ENCODE data around the gene TEX13D. TPM values are rescaled to one million over a fixed set of nuclear protein-coding genes. Genes with fewer than 3 reads are reported as not detected.

The TEX13D gene
- total RNA-seq, 1 donor from 2014 or later: not detected

DNA sequence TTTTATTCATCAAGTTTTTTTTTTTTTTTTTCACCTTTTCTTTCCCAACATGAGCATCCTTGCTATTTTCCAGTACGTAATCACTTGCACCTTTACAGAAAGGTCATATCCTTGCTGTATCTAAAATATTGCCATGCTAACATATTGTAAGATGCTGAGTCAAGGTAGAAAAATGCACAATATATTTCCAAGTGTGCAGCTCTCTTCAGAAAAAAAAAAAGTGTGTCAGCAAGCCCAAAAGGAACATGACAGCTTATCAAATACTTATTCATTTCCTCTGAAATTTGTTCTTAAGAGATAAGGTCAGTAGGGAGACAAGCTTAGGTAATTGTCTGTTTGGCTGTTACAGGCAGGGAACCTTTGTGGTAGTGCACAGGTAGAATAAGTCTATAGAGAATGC lies 40.9 kb downstream of the TEX13D start:
- DNase-seq (no peak), ATAC-seq (no peak)
- Histone ChIP-seq H3K27ac (no peak overlapping the region), H3K4me3 (no peak overlapping the region), H3K27me3 (ENCODE audit: low read depth) (no peaks in the 10 kb centered on the region), H3K4me1 (no peaks in the 10 kb centered on the region), H3K9me3 (no peaks in the 10 kb centered on the region), H3K36me3 (no peaks in the 10 kb centered on the region)
- intact Hi-C loops (cut with DNase I): no loop called here
- TF ChIP-seq, protein P1, sequence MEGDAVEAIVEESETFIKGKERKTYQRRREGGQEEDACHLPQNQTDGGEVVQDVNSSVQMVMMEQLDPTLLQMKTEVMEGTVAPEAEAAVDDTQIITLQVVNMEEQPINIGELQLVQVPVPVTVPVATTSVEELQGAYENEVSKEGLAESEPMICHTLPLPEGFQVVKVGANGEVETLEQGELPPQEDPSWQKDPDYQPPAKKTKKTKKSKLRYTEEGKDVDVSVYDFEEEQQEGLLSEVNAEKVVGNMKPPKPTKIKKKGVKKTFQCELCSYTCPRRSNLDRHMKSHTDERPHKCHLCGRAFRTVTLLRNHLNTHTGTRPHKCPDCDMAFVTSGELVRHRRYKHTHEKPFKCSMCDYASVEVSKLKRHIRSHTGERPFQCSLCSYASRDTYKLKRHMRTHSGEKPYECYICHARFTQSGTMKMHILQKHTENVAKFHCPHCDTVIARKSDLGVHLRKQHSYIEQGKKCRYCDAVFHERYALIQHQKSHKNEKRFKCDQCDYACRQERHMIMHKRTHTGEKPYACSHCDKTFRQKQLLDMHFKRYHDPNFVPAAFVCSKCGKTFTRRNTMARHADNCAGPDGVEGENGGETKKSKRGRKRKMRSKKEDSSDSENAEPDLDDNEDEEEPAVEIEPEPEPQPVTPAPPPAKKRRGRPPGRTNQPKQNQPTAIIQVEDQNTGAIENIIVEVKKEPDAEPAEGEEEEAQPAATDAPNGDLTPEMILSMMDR (IDR thresholded peaks at IDR 0.05): no peak

DNA sequence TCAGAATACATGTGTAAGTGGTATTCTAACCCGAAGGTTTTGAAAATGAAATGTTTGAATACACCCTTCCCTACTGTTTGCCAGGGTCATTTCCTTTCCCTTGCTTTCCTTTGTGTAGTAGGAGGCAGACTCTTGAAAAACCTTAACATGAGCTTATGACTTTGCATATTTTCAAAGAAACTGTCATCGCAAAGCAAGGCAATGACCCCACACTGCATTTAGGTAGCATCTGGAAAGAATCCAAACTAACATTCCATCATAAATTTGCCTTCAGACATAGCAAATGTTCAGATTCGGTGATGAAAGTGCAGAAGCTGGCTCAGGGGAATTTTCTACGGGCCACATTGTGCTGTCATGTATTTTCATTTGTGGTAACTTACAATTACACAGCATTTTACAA lies 46.2 kb downstream of the TEX13D start:
- Histone ChIP-seq H3K9me3 (no peaks in the 10 kb centered on the region), H3K36me3 (no peaks in the 10 kb centered on the region), H3K27me3 (ENCODE audit: low read depth) (no peaks in the 10 kb centered on the region), H3K27ac (no peak overlapping the region), H3K4me1 (no peaks in the 10 kb centered on the region), H3K4me3 (no peak overlapping the region)
- intact Hi-C loops (cut with DNase I): no loop called here
- TF ChIP-seq, protein P1 (IDR thresholded peaks at IDR 0.05): no peak
- ATAC-seq (no peak), DNase-seq (no peak)

DNA sequence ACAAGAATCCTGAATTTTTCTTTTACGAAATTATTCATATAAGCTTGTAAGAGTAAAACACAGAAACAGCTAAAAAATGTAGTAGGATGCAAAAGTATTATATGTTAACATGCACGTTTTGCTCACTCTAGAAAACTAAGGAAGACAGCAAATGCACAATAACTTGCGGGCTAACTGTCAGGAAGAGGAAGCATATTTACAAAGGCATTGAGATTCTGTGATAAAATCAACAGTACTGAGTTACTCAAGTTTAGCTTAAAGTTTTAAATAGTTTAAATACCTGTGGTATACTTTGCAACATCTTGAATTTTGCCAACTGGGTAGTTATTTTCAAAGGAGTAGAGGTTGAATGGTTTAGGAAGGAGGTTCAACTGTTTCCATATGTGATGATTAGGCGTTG lies 50.9 kb downstream of the TEX13D start:
- no peaks in the 10 kb centered on the region for H3K27me3 ChIP-seq (ENCODE audit: low read depth)
- H3K36me3 ChIP-seq: no peaks in the 10 kb centered on the region
- intact Hi-C loops (cut with DNase I): no loop called here
- H3K4me3 ChIP-seq: no peak overlapping the region
- H3K27ac ChIP-seq: no peak overlapping the region
- no peaks in the 10 kb centered on the region for H3K4me1 ChIP-seq
- TF ChIP-seq, protein P1 (IDR thresholded peaks at IDR 0.05): no peak
- ATAC-seq (no peak), DNase-seq (no peak)
- no peaks in the 10 kb centered on the region for H3K9me3 ChIP-seq

DNA sequence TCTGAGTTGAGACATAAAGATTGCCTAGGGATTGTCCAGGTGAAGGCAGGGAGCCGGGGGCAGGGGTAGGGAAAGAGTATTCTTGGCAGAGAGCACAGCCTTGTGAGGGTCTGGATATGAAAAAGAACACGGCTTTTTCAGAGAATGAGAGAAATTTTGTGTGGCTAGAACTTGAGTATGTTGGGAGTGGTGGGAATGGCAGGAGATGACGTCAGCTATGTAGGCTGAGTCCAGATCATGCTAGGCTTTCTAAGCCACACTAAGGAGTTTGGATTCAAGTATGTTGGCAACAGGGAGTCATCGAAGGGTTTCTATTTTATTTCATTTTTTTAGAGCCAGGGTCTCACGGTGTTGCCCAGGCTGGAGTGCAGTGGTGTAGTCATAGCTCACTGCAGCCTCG lies 53.9 kb downstream of the TEX13D start:
- TF ChIP-seq, protein P1 (IDR thresholded peaks at IDR 0.05): no peak
- H3K36me3 ChIP-seq: no peaks in the 10 kb centered on the region
- H3K27ac ChIP-seq: no peak overlapping the region
- ATAC-seq (no peak), DNase-seq (no peak)
- intact Hi-C loops (cut with DNase I): no loop called here
- H3K4me1 ChIP-seq: no peaks in the 10 kb centered on the region
- H3K4me3 ChIP-seq: no peak overlapping the region
- H3K27me3 ChIP-seq (ENCODE audit: low read depth): no peaks in the 10 kb centered on the region
- no peaks in the 10 kb centered on the region for H3K9me3 ChIP-seq

Other genes starting within 250 kb of the TEX13D start
- gene SH2D1A, start 13.9 kb downstream of the TEX13D start, total RNA-seq: 1.0 TPM